ENCODE data around the gene SSPN. TPM values are rescaled to one million over a fixed set of nuclear protein-coding genes. Genes with fewer than 3 reads are reported as not detected.

SSPN gene
- total RNA-seq, 1 experiment from 2014 or later: 0.21 TPM

GRCh38 chr12:26164118-26164517 lies 31.3 kb upstream of the SSPN start:
- intact Hi-C loops (cut with micrococcal nuclease): no loop called here
- ChIA-PET POLR2A (interaction anchor here (2.2 kb wide), 1 partner anchor 10 kb away, joined by 9 read pairs; no protein-coding TSS in a partner anchor), CTCF (no interaction called here)
- H3K4me3 Mint-ChIP-seq (ENCODE audit: unreplicated experiment): no peak overlapping the region
- DNase-seq (ENCODE audit: unreplicated experiment): no peak
- no peak overlapping the region for H3K27ac Mint-ChIP-seq (ENCODE audit: low read depth, unreplicated experiment)
- no peaks in the 10 kb centered on the region for H3K4me1 Mint-ChIP-seq (ENCODE audit: insufficient read depth, unreplicated experiment)
- no peak for TF ChIP-seq CTCF (IDR thresholded peaks at IDR 0.05; ENCODE audit: unreplicated experiment)
- no TSS peak for BruUV-seq (replicated peaks)
- H3K9me3 Mint-ChIP-seq (ENCODE audit: unreplicated experiment): no peaks in the 10 kb centered on the region
- no peaks in the 10 kb centered on the region for H3K36me3 Mint-ChIP-seq (ENCODE audit: insufficient read depth, unreplicated experiment)
- peaks cover 10% of the 10 kb centered on the region for H3K27me3 Mint-ChIP-seq (ENCODE audit: insufficient read depth, unreplicated experiment)

DNA sequence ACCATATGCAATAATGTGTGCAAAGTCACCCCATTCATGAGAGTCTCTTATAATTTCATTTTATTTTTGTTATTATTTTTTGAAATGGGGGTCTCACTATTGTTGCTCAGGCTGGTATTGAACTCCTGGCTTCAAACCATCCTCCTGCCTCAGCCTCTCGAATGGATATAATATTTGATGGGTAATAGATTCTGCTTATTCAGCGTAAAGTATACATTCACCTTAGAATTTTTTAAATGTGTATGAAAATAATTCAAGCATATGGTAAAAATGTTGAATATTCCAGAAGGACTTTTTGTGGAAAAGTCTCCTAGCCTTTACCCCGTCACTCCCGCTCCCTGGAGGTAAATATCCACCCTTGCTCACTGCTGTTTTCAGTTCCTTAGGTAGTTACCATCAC lies 23.4 kb upstream of the SSPN start:
- intact Hi-C loops (cut with micrococcal nuclease): no loop called here
- POLR2A ChIA-PET: no interaction called here

GRCh38 chr12:26172539-26172938 lies 22.8 kb upstream of the SSPN start:
- DNase-seq (ENCODE audit: unreplicated experiment): no peak
- ChIA-PET CTCF (no interaction called here), POLR2A (no interaction called here)
- Mint-ChIP-seq H3K4me1 (ENCODE audit: insufficient read depth, unreplicated experiment) (no peaks in the 10 kb centered on the region), H3K27ac (ENCODE audit: low read depth, unreplicated experiment) (no peak overlapping the region), H3K36me3 (ENCODE audit: insufficient read depth, unreplicated experiment) (no peaks in the 10 kb centered on the region), H3K9me3 (ENCODE audit: unreplicated experiment) (no peaks in the 10 kb centered on the region), H3K4me3 (ENCODE audit: unreplicated experiment) (no peak overlapping the region), H3K27me3 (ENCODE audit: insufficient read depth, unreplicated experiment) (peaks cover 10% of the 10 kb centered on the region)
- BruUV-seq (replicated peaks): no TSS peak
- intact Hi-C loops (cut with micrococcal nuclease): no loop called here
- TF ChIP-seq CTCF (IDR thresholded peaks at IDR 0.05; ENCODE audit: unreplicated experiment): no peak

More for the DNA sequence above, 23.4 kb upstream of the SSPN start:
- no TSS peak for BruUV-seq (replicated peaks)
- Mint-ChIP-seq H3K9me3 (ENCODE audit: unreplicated experiment) (no peaks in the 10 kb centered on the region), H3K4me3 (ENCODE audit: unreplicated experiment) (no peak overlapping the region), H3K27ac (ENCODE audit: low read depth, unreplicated experiment) (no peak overlapping the region), H3K27me3 (ENCODE audit: insufficient read depth, unreplicated experiment) (peaks cover 10% of the 10 kb centered on the region), H3K36me3 (ENCODE audit: insufficient read depth, unreplicated experiment) (no peaks in the 10 kb centered on the region), H3K4me1 (ENCODE audit: insufficient read depth, unreplicated experiment) (no peaks in the 10 kb centered on the region)
- no peak for TF ChIP-seq CTCF (IDR thresholded peaks at IDR 0.05; ENCODE audit: unreplicated experiment)
- no peak for DNase-seq (ENCODE audit: unreplicated experiment)
- CTCF ChIA-PET: no interaction called here

DNA sequence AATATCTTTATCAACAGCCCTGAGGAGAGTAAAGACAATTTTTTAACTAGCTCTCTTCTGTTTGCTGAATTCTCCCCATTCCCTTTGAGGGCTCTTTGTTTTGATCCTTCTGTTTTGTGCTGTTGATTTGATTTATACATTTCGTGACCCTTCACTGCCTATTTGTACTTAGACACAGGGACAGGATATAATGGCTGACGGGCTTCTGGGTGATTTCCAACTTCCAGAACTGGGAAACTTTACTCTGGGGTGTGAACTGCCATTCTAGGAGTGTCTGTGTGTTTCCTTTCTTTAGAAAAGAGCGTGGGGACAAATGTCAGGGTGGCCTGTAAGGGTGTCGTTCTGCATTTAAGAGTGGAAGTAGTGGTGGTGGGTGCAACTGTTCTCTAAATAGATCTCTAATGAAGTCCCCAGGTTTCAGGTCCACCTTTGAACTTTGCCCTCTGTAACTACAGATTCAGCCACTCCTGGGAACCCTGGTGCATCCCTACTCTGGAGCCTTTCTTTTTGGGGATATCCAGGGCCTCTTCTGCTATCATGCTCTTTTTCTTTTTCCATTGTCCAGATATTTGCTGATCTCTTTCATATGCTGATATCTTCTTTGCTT lies 22.3 kb upstream of the SSPN start:
- H3K4me1 Mint-ChIP-seq (ENCODE audit: insufficient read depth, unreplicated experiment): no peaks in the 10 kb centered on the region
- no peak for TF ChIP-seq CTCF (IDR thresholded peaks at IDR 0.05; ENCODE audit: unreplicated experiment)
- H3K36me3 Mint-ChIP-seq (ENCODE audit: insufficient read depth, unreplicated experiment): no peaks in the 10 kb centered on the region
- ChIA-PET CTCF (interaction anchor here (0.6 kb wide), 1 partner anchor 36 kb away, joined by 3 read pairs; no protein-coding TSS in a partner anchor), POLR2A (no interaction called here)
- BruUV-seq (replicated peaks): no TSS peak
- intact Hi-C loops (cut with micrococcal nuclease): no loop called here
- no peak overlapping the region for H3K4me3 Mint-ChIP-seq (ENCODE audit: unreplicated experiment)
- DNase-seq (ENCODE audit: unreplicated experiment): no peak
- H3K27ac Mint-ChIP-seq (ENCODE audit: low read depth, unreplicated experiment): no peak overlapping the region
- H3K9me3 Mint-ChIP-seq (ENCODE audit: unreplicated experiment): no peaks in the 10 kb centered on the region
- peaks cover 10% of the 10 kb centered on the region for H3K27me3 Mint-ChIP-seq (ENCODE audit: insufficient read depth, unreplicated experiment)

Measured in MCF 10A (cell line).